HG03571 (cell line): ENCODE measurements around the gene ZNF337.
"Not testable (repeated sequence)": the region's sequence is repeated elsewhere in the genome, so short reads cannot be mapped to it uniquely, and the experiment has no call there.

Experiments used
- ATAC-seq: cut with Tn5 transposase; IDR thresholded peaks from one replicate; pipeline ENCODE4 v1.9.1; 2021; ENCODE audit not compliant: unreplicated experiment

ZNF337 gene

DNA sequence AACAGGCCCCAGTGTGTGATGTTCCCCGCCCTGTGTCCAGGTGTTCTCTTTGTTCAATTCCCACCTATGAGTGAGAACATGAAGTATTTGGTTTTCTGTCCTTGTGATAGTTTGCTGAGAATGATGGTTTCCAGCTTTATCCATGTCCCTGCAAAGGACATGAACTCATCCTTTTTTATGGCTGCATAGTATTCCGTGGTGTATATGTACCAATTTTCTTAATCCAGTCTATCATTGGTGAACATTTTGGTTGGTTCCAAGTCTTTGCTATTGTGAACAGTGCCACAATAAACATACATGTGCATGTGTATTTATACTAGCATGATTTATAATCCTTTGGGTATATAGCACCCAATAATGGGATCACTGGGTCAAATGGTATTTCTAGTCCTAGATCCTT is 66.0 kb downstream of the ZNF337 start:
- ATAC-seq: not testable (repeated sequence)

DNA sequence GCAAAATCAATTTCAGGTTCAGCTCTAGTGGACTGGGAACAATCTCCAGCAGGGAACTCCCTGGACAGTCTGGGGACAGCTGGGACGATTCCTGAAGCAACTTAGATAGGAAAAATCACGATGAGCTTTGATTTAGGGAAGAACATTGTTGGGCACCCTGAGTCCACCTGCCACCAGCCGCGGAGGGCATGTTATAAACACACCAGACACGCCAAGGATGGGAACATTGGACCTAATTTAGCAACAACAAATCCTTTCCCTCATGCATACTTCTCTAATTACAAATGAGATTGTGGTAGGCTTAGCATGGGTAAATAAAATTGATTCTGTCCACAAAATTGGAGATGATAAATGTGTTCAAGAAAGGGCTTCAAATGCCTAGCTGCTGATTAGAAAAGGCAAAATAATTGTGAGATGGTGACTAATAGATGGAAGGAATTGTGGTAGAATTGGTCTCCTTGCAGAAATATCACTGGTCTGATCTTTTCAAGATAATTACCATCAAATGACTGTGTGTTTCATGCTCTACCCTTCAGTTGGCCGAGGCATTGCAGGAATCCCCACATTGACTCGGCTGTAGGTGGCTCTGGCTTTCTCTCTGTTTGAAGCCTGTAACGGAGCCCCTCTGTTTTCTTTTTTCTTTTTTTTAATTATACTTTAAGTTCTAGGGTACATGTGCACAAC is 66.7 kb downstream of the ZNF337 start:
- no peak for ATAC-seq

GRCh38 chr20:25626779-25627178 is 69.9 kb downstream of the ZNF337 start:
- no peak for ATAC-seq

DNA sequence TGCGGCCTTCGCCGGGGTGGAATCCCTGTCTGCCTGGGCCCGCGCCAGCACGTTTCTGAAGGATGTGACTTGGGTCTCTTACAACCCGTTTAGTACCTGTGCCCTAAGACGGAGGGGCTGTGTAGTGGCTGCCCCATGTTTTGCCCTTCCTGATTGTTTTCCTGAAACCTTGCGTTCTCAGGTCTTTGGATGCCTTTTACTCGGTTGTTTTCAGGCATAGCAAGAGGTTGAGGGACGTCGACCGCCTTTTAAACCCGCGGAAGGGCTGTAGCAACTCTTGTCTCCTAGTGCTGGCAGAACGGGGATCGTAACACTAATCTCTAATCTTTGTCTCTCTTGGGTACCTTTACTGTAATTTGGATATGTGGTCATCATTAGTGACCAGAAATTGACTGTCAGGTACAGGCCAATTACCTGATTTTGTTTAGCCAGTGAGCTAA is 72.1 kb downstream of the ZNF337 start:
- ATAC-seq: no peak
